Keratinocyte (primary cell): Measurements from ENCODE around the gene PROM1. TPM values are rescaled to one million over a fixed set of nuclear protein-coding genes. Genes with fewer than 3 reads are reported as not detected.

ENCODE experiments used
- DNase-seq: peaks from one replicate; pipeline ENCODE4 v3.0.0-alpha.2; 2011; ENCODE audit warnings: low read depth, missing footprints, low spot score
- FAIRE-seq: peaks from 2 replicates; lab custom pipeline; 2011; peaks lifted over from hg19 to GRCh38; lab: Jason Lieb, UNC
- H2AFZ ChIP-seq: 2 replicates; pipeline ENCODE4 v1.6.0; 2012; ENCODE audit warnings: low read length, control low read depth, inconsistent platforms; ENCODE audit not compliant: control insufficient read depth
- H3K27ac ChIP-seq: 2 replicates; pipeline ENCODE4 v1.5.1; 2011; ENCODE audit warnings: low read length; ENCODE audit not compliant: control insufficient read depth, insufficient read depth
- H3K27me3 ChIP-seq: 3 replicates; pipeline ENCODE4 v1.6.0; 2011; ENCODE audit warnings: low read length; ENCODE audit not compliant: control insufficient read depth, insufficient read depth; ENCODE audit errors: extremely low read depth
- H3K36me3 ChIP-seq, 2 experiments: 2 replicates in 1 of 2; 3 replicates in 1 of 2; pipeline ENCODE4 v1.5.1; 2011; ENCODE audit warnings: low read length in 2 of 2, mild to moderate bottlenecking in 1 of 2; ENCODE audit not compliant: control insufficient read depth in 2 of 2, insufficient read depth in 2 of 2; ENCODE audit errors: extremely low read depth in 1 of 2
- H3K4me1 ChIP-seq: 3 replicates; pipeline ENCODE4 v1.5.1; 2011; ENCODE audit warnings: low read length; ENCODE audit not compliant: control insufficient read depth, insufficient read depth; ENCODE audit errors: extremely low read depth
- H3K4me2 ChIP-seq: 3 replicates; pipeline ENCODE4 v1.6.0; 2011; ENCODE audit warnings: low read depth, low read length; ENCODE audit not compliant: control insufficient read depth, insufficient read depth; ENCODE audit errors: extremely low read depth
- H3K4me3 ChIP-seq, 3 experiments: fragments of 200-600 bp in 1 of 3; sonication (generic) in 1 of 3; 2 replicates in 2 of 3; 3 replicates in 1 of 3; pipeline ENCODE4 v1.5.1; 2011 to 2016; ENCODE audit warnings: low read length in 3 of 3, mild to moderate bottlenecking in 3 of 3, control low read depth in 2 of 3, inconsistent platforms in 1 of 3, low read depth in 1 of 3, mixed read lengths in 1 of 3, mixed run types in 1 of 3, moderate library complexity in 1 of 3; ENCODE audit not compliant: control insufficient read depth in 2 of 3, insufficient read depth in 2 of 3; ENCODE audit errors: extremely low read depth in 1 of 3
- H3K79me2 ChIP-seq: 2 replicates; pipeline ENCODE4 v1.6.0; 2012; ENCODE audit warnings: low read length; ENCODE audit not compliant: control insufficient read depth, insufficient read depth
- H3K9ac ChIP-seq: 3 replicates; pipeline ENCODE4 v1.6.0; 2011; ENCODE audit warnings: low read length; ENCODE audit not compliant: control insufficient read depth, insufficient read depth; ENCODE audit errors: extremely low read depth
- H3K9me1 ChIP-seq: 3 replicates; pipeline ENCODE4 v1.6.0; 2011; ENCODE audit warnings: low read length; ENCODE audit not compliant: control insufficient read depth, insufficient read depth; ENCODE audit errors: extremely low read depth
- H3K9me3 ChIP-seq: 2 replicates; pipeline ENCODE4 v1.5.1; 2012; ENCODE audit warnings: low read depth, low read length; ENCODE audit not compliant: control insufficient read depth
- H4K20me1 ChIP-seq: 3 replicates; pipeline ENCODE4 v1.6.0; 2011; ENCODE audit warnings: low read length; ENCODE audit not compliant: control insufficient read depth, insufficient read depth; ENCODE audit errors: extremely low read depth
- EZH2 ChIP-seq: IDR thresholded peaks from one replicate; pipeline ENCODE4 v1.6.1; 2012; ENCODE audit warnings: inconsistent platforms, mild to moderate bottlenecking, low read length, moderate library complexity
- dilution Hi-C: fragments of 300-500 bp; cut with MboI; formaldehyde crosslinking; loops from one replicate; pipeline ENCODE4 v1.7.0; 2020; ENCODE audit warnings: low sequenced_read_pairs; ENCODE audit not compliant: extremely low pct_ligation_motif_present
- polyA plus RNA-seq, 5 experiments: library from polyadenylated mRNA; depleted of rRNA in 3 of 5; stranded (reverse) in 3 of 5; stranded (forward) in 1 of 5; unstranded in 1 of 5; fragments of >200 nt; gene quantifications; 1 replicate in 1 of 5; 2 replicates in 3 of 5; 3 replicates in 1 of 5; pipeline versions ENCODE4 v1.2.1 to v1.2.3, GENCODE V29; 2011 to 2012; ENCODE audit warnings: missing spikeins in 2 of 5, low read depth in 1 of 5, low replicate concordance in 1 of 5
- TF ChIP-seq, protein P1 (sequence below), 3 experiments: IDR thresholded peaks in 1 of 3; conservative IDR thresholded peaks in 1 of 3; optimal IDR thresholded peaks in 1 of 3; 2 replicates in 2 of 3; 3 replicates in 1 of 3; pipeline versions ENCODE3 to v1.5.1; 2011; ENCODE audit warnings: low read length in 3 of 3, mild to moderate bottlenecking in 3 of 3, moderate library complexity in 2 of 3, control low read depth in 1 of 3, inconsistent platforms in 1 of 3; ENCODE audit not compliant: insufficient read depth in 2 of 3; ENCODE audit errors: extremely low read depth in 1 of 3

Gene PROM1
- polyA plus RNA-seq, 1 donor (not counting 4 experiments of a cell fraction or from before 2014, with no cell fraction given): not detected

DNA sequence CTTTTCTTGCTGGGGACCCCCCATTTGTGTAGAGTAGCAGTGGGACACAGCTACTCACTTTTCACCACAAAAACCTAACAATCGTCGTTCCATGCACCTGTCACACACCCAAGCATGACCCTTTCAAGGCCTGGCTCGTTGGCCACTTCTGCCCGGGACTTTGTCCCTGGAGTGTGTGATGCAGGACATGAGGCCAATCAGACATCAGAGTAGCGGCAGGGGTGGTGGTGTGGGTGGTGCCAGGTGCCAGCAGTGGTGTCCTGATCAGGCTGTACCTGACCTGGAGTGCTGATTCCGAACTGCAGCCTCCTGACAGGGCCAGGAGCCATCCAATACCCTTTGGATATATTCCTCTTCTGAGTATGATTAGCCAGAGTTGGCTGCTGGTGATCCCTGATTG is 23.1 kb upstream of the PROM1 start:
- no peak for TF ChIP-seq EZH2
- TF ChIP-seq, protein P1, sequence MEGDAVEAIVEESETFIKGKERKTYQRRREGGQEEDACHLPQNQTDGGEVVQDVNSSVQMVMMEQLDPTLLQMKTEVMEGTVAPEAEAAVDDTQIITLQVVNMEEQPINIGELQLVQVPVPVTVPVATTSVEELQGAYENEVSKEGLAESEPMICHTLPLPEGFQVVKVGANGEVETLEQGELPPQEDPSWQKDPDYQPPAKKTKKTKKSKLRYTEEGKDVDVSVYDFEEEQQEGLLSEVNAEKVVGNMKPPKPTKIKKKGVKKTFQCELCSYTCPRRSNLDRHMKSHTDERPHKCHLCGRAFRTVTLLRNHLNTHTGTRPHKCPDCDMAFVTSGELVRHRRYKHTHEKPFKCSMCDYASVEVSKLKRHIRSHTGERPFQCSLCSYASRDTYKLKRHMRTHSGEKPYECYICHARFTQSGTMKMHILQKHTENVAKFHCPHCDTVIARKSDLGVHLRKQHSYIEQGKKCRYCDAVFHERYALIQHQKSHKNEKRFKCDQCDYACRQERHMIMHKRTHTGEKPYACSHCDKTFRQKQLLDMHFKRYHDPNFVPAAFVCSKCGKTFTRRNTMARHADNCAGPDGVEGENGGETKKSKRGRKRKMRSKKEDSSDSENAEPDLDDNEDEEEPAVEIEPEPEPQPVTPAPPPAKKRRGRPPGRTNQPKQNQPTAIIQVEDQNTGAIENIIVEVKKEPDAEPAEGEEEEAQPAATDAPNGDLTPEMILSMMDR (optimal IDR thresholded peaks at IDR 0.05 in 1 of 3, IDR thresholded peaks at IDR 0.05 in 1 of 3, conservative IDR thresholded peaks at IDR 0.05 in 1 of 3; ENCODE audit: extremely low read depth in 1 of 3, insufficient read depth in 2 of 3, low read length in 3 of 3): no peak
- dilution Hi-C loops: no loop called here
- H3K4me3 ChIP-seq: no peak overlapping the region
- H3K9me3 ChIP-seq: no peaks in the 10 kb centered on the region
- H3K4me2 ChIP-seq: no peak overlapping the region
- no peak overlapping the region for H3K27ac ChIP-seq
- peaks cover 5% of the 10 kb centered on the region for H3K27me3 ChIP-seq
- H2AFZ ChIP-seq: no peak overlapping the region
- no peaks in the 10 kb centered on the region for H3K79me2 ChIP-seq
- no peak for DNase-seq
- FAIRE-seq: no peak
- H3K9me1 ChIP-seq: no peaks in the 10 kb centered on the region
- H4K20me1 ChIP-seq: no peaks in the 10 kb centered on the region
- H3K9ac ChIP-seq: no peak overlapping the region
- H3K36me3 ChIP-seq: no peaks in the 10 kb centered on the region
- H3K4me1 ChIP-seq: no peaks in the 10 kb centered on the region

DNA sequence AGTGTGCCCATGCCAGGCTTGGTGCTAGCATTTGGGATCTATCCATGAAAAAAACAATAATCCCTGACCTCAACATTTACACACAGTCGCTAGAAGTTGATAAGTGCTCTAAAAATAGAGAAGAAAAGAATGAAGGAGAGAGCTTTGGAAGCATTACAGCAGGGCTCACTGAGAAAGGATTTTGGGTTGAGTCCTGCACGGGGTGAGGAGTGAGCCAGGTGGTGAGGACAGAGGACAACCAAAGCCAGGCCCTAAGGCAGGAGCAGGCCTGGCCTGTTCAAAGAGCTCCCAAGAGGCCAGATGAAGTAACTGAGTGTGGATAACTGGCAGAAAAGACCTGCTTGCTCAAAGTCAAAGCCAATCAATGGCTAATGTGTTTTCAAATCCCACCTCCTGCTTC is 20.7 kb upstream of the PROM1 start:
- no peak overlapping the region for H2AFZ ChIP-seq
- no peaks in the 10 kb centered on the region for H4K20me1 ChIP-seq
- TF ChIP-seq, protein P1 (optimal IDR thresholded peaks at IDR 0.05 in 1 of 3, IDR thresholded peaks at IDR 0.05 in 1 of 3, conservative IDR thresholded peaks at IDR 0.05 in 1 of 3; ENCODE audit: extremely low read depth in 1 of 3, insufficient read depth in 2 of 3, low read length in 3 of 3): no peak
- no peak for TF ChIP-seq EZH2
- H3K4me1 ChIP-seq: no peaks in the 10 kb centered on the region
- no peaks in the 10 kb centered on the region for H3K79me2 ChIP-seq
- no peak for DNase-seq
- H3K4me3 ChIP-seq: no peak overlapping the region
- no peak overlapping the region for H3K4me2 ChIP-seq
- peaks cover 5% of the 10 kb centered on the region for H3K27me3 ChIP-seq
- H3K9ac ChIP-seq: no peak overlapping the region
- H3K36me3 ChIP-seq: no peaks in the 10 kb centered on the region
- dilution Hi-C loops: no loop called here
- H3K9me3 ChIP-seq: no peaks in the 10 kb centered on the region
- H3K27ac ChIP-seq: no peak overlapping the region
- FAIRE-seq: no peak
- H3K9me1 ChIP-seq: no peaks in the 10 kb centered on the region
